LNCaP clone FGC (cell line): ENCODE results near the gene NUP155.
"Not testable (repeated sequence)": the region's sequence is repeated elsewhere in the genome, so short reads cannot be mapped to it uniquely, and the experiment has no call there.

Experiments used
- DNase-seq: peaks from one replicate; pipeline ENCODE4 v3.0.0-alpha.2; 2011; ENCODE audit warnings: low read depth
- H3K4me3 ChIP-seq: 2 replicates; pipeline ENCODE4 v1.5.1; 2011; ENCODE audit warnings: mild to moderate bottlenecking, low read depth, low read length, control low read depth
- TF ChIP-seq, protein P1 (sequence below): IDR thresholded peaks from 2 replicates; pipeline ENCODE4 v1.5.1; 2012; ENCODE audit warnings: mild to moderate bottlenecking; ENCODE audit not compliant: control insufficient read depth, insufficient read depth; ENCODE audit errors: extremely low read depth

The NUP155 gene

DNA sequence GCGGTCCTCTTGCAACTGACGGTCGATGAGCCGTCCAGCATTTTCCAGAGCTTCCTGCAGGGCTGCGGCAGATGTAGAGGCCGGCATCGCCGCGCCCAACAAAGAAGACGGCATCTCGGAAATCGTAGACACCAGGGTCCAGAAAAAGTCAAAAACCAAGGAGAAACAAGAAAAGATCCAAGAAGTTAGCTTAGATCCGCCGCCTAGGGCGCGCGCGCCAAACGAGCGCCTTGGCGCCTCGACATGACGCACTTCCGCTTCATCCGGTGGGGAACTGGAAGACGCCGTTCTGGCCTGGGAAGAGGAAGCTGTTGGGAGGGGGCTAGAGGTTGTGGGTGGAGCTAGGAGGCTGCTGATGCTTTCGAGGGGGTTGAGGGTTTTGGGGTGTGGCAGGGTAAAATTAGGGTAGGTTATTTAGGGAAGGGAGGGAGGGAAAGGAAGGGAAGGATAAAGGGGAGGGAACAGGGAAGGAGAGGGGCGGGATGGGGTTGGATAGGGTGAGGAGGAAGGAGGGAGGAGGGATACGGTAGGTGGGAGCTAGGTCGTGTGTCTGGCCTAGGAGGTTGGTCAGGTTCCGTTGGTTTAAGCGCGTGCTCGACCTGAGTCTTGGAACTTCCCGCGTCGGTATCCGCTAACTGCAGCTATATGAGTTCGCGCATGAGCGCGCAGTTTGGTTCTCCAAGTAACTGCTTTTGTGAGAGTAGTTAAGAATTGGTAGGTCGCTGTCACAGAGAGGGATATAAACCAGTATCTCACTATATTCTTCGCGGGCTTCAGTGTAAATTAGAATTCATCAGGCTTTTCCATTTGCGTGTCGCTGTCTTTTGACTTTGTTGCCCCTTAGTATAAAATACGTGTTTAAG lies at the start of gene NUP155:
TSS of gene NUP155 (minus strand) at position 243 of the 863 bp plus-strand sequence. CDS start at position 114, 129 bp downstream.
- TF ChIP-seq, protein P1, sequence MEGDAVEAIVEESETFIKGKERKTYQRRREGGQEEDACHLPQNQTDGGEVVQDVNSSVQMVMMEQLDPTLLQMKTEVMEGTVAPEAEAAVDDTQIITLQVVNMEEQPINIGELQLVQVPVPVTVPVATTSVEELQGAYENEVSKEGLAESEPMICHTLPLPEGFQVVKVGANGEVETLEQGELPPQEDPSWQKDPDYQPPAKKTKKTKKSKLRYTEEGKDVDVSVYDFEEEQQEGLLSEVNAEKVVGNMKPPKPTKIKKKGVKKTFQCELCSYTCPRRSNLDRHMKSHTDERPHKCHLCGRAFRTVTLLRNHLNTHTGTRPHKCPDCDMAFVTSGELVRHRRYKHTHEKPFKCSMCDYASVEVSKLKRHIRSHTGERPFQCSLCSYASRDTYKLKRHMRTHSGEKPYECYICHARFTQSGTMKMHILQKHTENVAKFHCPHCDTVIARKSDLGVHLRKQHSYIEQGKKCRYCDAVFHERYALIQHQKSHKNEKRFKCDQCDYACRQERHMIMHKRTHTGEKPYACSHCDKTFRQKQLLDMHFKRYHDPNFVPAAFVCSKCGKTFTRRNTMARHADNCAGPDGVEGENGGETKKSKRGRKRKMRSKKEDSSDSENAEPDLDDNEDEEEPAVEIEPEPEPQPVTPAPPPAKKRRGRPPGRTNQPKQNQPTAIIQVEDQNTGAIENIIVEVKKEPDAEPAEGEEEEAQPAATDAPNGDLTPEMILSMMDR: no peak
- DNase-seq: peak; percentile 97

DNA sequence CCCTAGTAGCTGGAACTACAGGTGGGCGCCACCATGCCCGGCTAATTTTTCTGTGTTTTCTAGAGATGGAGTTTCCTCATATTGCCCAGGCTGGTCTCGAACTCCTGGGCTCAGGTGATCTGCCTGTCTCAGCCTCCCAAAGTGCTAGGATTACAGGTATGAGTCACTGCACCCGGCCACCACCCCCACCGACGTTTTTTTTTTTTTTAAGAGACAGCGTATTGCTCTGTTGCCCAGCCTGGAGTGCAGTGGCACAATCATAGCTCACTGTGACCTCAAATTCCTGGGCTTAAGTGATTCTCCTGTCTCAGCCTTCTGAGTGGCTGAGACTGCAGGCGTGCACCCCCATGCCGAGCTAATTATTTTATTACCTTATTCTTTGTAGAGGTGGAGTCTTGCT lies 46.4 kb upstream of the NUP155 start:
- no peak overlapping the region for H3K4me3 ChIP-seq
- no peak for DNase-seq
- TF ChIP-seq, protein P1: no peak

More for the DNA sequence above, at the start of gene NUP155:
- peak within 1 kb of the TSS; percentile 91 for H3K4me3 ChIP-seq

DNA sequence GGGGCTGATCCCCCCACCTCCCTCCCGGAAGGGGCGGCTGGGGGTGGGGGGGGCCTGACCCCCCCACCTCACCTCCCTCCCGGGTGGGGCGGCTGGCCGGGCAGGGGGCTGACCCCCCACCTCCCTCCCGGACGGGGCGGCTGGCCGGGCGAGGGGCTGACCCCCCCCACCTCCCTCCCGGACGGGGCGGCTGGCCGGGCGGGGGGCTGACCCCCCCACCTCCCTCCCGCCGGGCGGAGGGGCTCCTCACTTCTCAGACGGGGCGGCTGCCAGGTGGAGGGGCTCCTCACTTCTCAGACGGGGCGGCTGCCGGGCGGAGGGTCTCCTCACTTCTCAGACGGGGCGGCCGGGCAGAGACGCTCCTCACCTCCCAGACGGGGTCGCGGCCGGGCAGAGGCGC lies 44.5 kb upstream of the NUP155 start:
- DNase-seq, H3K4me3 ChIP-seq: not testable (repeated sequence)

DNA sequence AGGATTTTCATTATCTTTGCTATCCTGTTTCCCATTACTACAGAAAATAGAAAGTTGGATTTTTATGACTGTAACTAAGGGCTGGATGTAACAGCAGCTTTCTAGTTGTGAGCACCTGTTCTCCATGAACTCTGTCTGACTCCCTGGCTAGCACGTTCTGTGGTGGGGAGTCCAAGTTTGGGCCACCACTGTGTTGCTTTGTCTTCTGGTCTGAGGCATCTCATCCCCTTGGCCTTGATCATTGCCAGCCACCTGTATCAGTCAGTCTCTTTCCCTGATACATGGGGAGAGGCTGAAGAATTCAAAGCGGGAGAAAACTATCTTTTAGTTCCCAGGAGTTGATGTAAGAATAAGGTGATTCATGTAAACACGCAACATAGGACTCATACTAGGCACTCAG lies 41.6 kb upstream of the NUP155 start:
- no peak overlapping the region for H3K4me3 ChIP-seq
- DNase-seq: no peak
- TF ChIP-seq, protein P1: no peak

DNA sequence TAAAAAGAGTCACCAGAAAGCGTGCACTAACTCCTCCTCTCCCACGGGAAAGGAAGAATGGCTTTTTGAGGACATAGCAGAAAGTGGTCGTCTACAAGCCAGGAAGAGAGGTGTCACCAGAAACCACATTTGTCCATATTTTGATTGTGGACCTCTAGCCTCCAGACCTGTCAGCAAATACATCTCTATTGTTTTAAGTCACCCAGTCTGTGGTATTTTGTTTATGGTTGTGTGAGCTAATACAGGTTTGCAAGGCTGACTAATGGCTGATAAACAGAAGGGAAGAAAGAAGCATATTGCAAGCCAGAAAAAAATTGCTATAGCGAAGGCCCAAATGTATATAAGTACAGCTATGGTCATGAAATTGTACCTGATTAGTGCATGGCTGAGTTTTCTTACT lies 29.6 kb upstream of the NUP155 start:
- no peak overlapping the region for H3K4me3 ChIP-seq
- DNase-seq: no peak
- TF ChIP-seq, protein P1: no peak

DNA sequence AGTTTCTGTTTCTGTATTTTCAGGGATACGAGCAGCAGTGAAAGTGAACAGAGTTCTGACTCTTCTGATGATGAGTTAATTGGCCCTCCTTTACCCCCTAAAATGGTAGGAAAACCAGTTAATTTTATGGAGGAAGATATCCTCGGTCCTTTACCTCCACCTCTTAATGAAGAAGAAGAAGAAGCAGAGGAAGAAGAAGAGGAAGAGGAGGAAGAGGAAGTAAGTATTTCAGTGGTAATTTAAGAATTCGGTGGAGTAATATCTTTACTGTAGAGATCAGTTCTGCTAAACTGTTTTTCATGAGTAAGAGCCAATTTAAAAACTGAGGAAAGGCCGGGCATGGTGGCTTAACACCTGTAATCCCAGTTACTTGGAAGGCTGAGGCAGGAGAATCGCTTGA lies 25.4 kb upstream of the NUP155 start:
- TF ChIP-seq, protein P1: no peak

DNA sequence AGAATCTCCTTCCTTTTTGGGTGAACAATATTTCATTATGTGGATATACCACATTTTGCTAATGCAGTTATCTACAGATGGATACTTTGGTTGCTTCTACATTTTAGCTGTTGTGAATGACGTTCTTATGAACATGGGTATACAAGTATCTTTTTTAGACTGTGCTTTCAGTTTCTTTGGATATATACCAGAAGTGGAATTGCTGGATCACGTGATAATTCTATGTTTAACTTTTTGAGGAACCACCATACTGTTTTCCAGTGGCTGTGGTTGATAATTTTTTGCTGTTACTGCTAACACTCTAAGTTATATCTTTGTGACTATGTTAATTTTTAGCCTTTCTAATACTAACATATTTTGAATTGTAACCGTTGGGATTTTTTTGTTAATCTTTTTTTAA lies 20.7 kb upstream of the NUP155 start:
- TF ChIP-seq, protein P1: no peak
- no peak overlapping the region for H3K4me3 ChIP-seq
- DNase-seq: no peak

More for the DNA sequence above, 25.4 kb upstream of the NUP155 start:
- no peak for DNase-seq
- no peak overlapping the region for H3K4me3 ChIP-seq
